Astrocyte of the cerebellum (primary cell): Measurements from ENCODE around the gene FAF1.

Source experiments
- DNase-seq: peaks from one replicate; pipeline ENCODE4 v3.0.0-alpha.2; 2011; ENCODE audit warnings: low read depth
- H3K4me3 ChIP-seq: 2 replicates; pipeline ENCODE4 v1.5.1; 2011; ENCODE audit warnings: mild to moderate bottlenecking, low read depth, low read length, moderate library complexity
- CTCF ChIP-seq: IDR thresholded peaks from 2 replicates; pipeline ENCODE4 v1.5.1; 2012; ENCODE audit warnings: low read length, low read depth, moderate library complexity, mild to moderate bottlenecking; ENCODE audit errors: missing control alignments
- in situ Hi-C: cut with HindIII; loops from 2 replicates; pipeline ENCODE4 v1.10.0; 2017; ENCODE audit warnings: low sequenced_read_pairs

Gene FAF1

GRCh38 chr1:50986653-50987052 is 26.6 kb upstream of the FAF1 start:
- in situ Hi-C loops, result no loop called here

DNA sequence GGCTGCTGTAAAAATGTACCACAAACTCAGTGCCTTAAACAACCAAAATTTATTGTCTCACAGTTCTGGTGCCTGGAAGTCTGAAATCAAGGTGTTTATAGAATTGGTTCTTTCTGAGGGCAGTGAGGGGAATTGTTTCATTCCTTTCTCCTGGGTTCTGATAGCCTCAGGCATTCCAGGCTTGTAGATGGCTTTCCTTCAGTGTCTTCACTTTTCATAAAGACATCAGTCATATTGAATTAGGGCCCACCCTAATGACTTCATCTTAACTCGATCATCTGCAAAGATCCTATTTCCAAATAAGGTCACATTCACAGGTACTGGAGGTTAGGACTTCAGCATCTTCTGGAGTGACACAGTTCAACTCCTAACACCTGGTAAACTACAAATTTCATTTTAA is 25.0 kb upstream of the FAF1 start:
- no peak for DNase-seq
- in situ Hi-C loops, result no loop called here
- no peak for TF ChIP-seq CTCF

More at GRCh38 chr1:50986653-50987052, 26.6 kb upstream of the FAF1 start:
- H3K4me3 ChIP-seq, result no peak overlapping the region
- DNase-seq, result no peak
- TF ChIP-seq CTCF, result no peak

DNA sequence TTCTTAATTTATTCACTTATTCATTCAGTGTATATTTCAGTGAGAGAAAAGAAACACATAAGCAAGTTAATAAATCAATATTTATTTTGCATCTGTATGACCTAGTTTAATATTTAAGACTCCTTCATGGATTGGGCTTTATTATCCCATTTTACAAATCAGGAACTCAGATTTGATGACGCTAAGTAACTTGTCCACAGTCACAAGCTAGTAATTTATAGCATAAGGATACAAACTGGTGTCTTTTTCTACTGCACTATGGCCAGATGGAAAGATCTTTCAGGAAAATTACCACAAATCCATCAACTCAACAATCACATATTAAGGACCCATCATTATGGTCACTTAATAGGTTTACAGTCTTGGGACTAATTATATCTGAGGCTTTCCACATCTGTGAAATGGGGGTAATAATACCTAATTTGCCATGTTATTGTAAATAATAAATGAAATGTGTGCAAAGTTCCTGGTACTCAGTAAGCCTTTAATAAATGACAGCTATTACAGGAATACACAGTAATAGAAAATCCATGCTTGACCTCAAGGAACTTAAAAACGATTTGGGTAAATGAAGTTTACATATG is 23.2 kb upstream of the FAF1 start:
- no peak for TF ChIP-seq CTCF
- H3K4me3 ChIP-seq, result no peak overlapping the region
- in situ Hi-C loops, result no loop called here
- no peak for DNase-seq

More for the DNA sequence above, 25.0 kb upstream of the FAF1 start:
- H3K4me3 ChIP-seq, result no peak overlapping the region

GRCh38 chr1:50982611-50983010 is 22.5 kb upstream of the FAF1 start:
- DNase-seq, result no peak
- in situ Hi-C loops, result no loop called here
- no peak for TF ChIP-seq CTCF
- no peak overlapping the region for H3K4me3 ChIP-seq

- DNase-seq, result no peak
- in situ Hi-C loops, result no loop called here
- no peak for TF ChIP-seq CTCF
- no peak overlapping the region for H3K4me3 ChIP-seq
Observed at GRCh38 chr1:50981741-50982140, 21.7 kb upstream of the FAF1 start.

DNA sequence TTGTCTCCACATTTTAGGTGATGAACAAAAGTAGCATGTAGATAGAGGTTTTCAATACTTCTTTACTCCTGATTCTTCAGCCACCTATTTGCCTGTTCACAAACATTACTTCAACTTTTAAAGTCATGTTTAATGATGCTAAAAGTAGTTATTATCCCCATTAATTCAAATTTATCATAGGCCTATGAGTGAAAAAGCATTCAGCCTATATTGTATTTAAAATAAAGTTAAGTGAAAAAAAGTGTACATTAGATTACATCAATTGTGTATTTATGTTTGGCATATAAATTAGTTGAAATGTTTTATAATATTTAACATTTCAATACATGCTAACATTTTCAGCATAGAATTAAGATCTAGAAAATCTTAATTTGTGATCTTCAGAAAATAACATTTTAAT is 20.4 kb upstream of the FAF1 start:
- no peak overlapping the region for H3K4me3 ChIP-seq
- in situ Hi-C loops, result no loop called here
- TF ChIP-seq CTCF, result no peak
- DNase-seq, result no peak
